ENCODE results near the gene LAG3. TPM values are rescaled to one million over a fixed set of nuclear protein-coding genes. Genes with fewer than 3 reads are reported as not detected.
A peak's percentile ranks its signal among the peaks of the same experiment; 100 is the strongest.

Gene LAG3
- total RNA-seq, 1 experiment from 2014 or later: 2.2 TPM

GRCh38 chr12:6768990-6769389 is 3.3 kb upstream of the LAG3 start:
- peak overlapping the region; percentile 87 for H3K4me2 ChIP-seq (ENCODE audit: insufficient read depth, insufficient read length, low read length)
- H3K9ac ChIP-seq (ENCODE audit: extremely low read depth, insufficient read length, low read length): no peak overlapping the region
- no peaks in the 10 kb centered on the region for H4K20me1 ChIP-seq (ENCODE audit: control insufficient read depth, insufficient read depth, insufficient read length)
- H2BK120ac ChIP-seq (ENCODE audit: low read depth, low read length, poor library complexity, severe bottlenecking): no peak overlapping the region
- no peak overlapping the region for H3K23ac ChIP-seq (ENCODE audit: insufficient read length, low read depth, low read length)
- no peak overlapping the region for H3T11ph ChIP-seq (ENCODE audit: low read length)
- no peak overlapping the region for H4K5ac ChIP-seq (ENCODE audit: insufficient read length, low read depth, low read length)
- H3K4ac ChIP-seq (ENCODE audit: low read depth, low read length): no peak overlapping the region
- no peaks in the 10 kb centered on the region for H3K79me1 ChIP-seq (ENCODE audit: insufficient read depth, low read depth, low read length, poor library complexity, severe bottlenecking)
- H3K79me2 ChIP-seq (ENCODE audit: insufficient read depth, low read length): peaks cover 11% of the 10 kb centered on the region; the same call in 1 of the 2 replicates
- Mint-ChIP-seq H3K4me3 (peak overlapping the region; percentile 82 to 92), H3K27ac (peak overlapping the region; percentile 70 to 98 (median 95)), H3K4me1 (peaks cover 45 to 71% of the 10 kb centered on the region in 2 experiments), H3K27me3 (ENCODE audit: low read depth) (peaks cover 15% of the 10 kb centered on the region), H3K36me3 (ENCODE audit: insufficient read depth in 1 of 3, low read depth in 3 of 3) (peaks cover 23 to 32% (median 28%) of the 10 kb centered on the region in 3 experiments; a peak in 6 of 7 replicates), H3K9me3 (no peaks in the 10 kb centered on the region)
- H4K91ac ChIP-seq (ENCODE audit: insufficient read length, low read depth, low read length): no peak overlapping the region
- H4K8ac ChIP-seq (replicated peaks; ENCODE audit: insufficient read length, low read depth, low read length): no peak overlapping the region
- H3K23me2 ChIP-seq (ENCODE audit: insufficient read length, low read depth, low read length, poor library complexity, severe bottlenecking): peaks cover 35% of the 10 kb centered on the region
- peaks cover 10% of the 10 kb centered on the region for H3K4me1 ChIP-seq (ENCODE audit: insufficient read depth, low read length)
- H2BK12ac ChIP-seq (ENCODE audit: insufficient read length, low read depth, low read length): no peak overlapping the region
- no peak overlapping the region for H2AK5ac ChIP-seq (ENCODE audit: insufficient read length, low read length)
- H3K14ac ChIP-seq (ENCODE audit: insufficient read depth, low read length): no peak overlapping the region
- H3K18ac ChIP-seq (ENCODE audit: insufficient read length, low read depth, low read length): no peak overlapping the region
- no peak overlapping the region for H3K27ac ChIP-seq (ENCODE audit: insufficient read length, low read depth, low read length)
- H3K9me3 ChIP-seq (ENCODE audit: control insufficient read depth, low read depth, low read length): no peaks in the 10 kb centered on the region
- WGBS (ENCODE audit: extremely low coverage, insufficient read length, low lambda C conversion rate): no CpG with 5 or more reads among the region's 6 CpGs
- peak; percentile 91 for DNase-seq
- TF ChIP-seq, protein P1, sequence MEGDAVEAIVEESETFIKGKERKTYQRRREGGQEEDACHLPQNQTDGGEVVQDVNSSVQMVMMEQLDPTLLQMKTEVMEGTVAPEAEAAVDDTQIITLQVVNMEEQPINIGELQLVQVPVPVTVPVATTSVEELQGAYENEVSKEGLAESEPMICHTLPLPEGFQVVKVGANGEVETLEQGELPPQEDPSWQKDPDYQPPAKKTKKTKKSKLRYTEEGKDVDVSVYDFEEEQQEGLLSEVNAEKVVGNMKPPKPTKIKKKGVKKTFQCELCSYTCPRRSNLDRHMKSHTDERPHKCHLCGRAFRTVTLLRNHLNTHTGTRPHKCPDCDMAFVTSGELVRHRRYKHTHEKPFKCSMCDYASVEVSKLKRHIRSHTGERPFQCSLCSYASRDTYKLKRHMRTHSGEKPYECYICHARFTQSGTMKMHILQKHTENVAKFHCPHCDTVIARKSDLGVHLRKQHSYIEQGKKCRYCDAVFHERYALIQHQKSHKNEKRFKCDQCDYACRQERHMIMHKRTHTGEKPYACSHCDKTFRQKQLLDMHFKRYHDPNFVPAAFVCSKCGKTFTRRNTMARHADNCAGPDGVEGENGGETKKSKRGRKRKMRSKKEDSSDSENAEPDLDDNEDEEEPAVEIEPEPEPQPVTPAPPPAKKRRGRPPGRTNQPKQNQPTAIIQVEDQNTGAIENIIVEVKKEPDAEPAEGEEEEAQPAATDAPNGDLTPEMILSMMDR (conservative IDR thresholded peaks at IDR 0.05): no peak
- H3K27me3 ChIP-seq (ENCODE audit: insufficient read depth, low read length): peaks cover 1% of the 10 kb centered on the region; the same call in 1 of the 2 replicates
- no peak overlapping the region for H3K56ac ChIP-seq (ENCODE audit: insufficient read length, low read depth, low read length)
- H2BK15ac ChIP-seq (ENCODE audit: low read depth, low read length): no peak overlapping the region
- H2AFZ ChIP-seq (ENCODE audit: low read length): no peak overlapping the region
- H2BK5ac ChIP-seq (ENCODE audit: insufficient read length, low read length): no peak overlapping the region
- H2BK20ac ChIP-seq (ENCODE audit: low read depth, low read length, poor library complexity, severe bottlenecking): no peak overlapping the region
